Activated naive CD4-positive, alpha-beta T cell treated with anti-CD3 and anti-CD28 coated beads, Interleukin-2, amount 50 U/mL, for 72 hours (primary cell): ENCODE measurements around the gene SLC4A9. TPM values are rescaled to one million over a fixed set of nuclear protein-coding genes. Genes with fewer than 3 reads are reported as not detected.

ENCODE experiments used
- ATAC-seq, 2 donors: fragments of 150-1000 bp; cut with Tn5 transposase; 2 replicates each; pipeline ENCODE4 v1.10.0; 2021; ENCODE audit warnings: mild to moderate bottlenecking in 2 of 2, moderate library complexity in 2 of 2
- DNase-seq, 2 donors: peaks; one replicate each; pipeline ENCODE4 v3.0.0; 2021 to 2022; ENCODE audit warnings: low spot score in 2 of 2
- H3K27ac Mint-ChIP-seq, 2 donors: one replicate each; pipeline ENCODE4 v1.8.0; 2022; ENCODE audit warnings: mild to moderate bottlenecking in 2 of 2, mixed read lengths in 2 of 2
- H3K36me3 Mint-ChIP-seq, 2 donors: one replicate each; pipeline ENCODE4 v1.8.0; 2022; ENCODE audit warnings: mixed read lengths in 2 of 2
- H3K9me3 Mint-ChIP-seq, 2 donors: one replicate each; pipeline ENCODE4 v1.8.0; 2022; ENCODE audit warnings: mixed read lengths in 2 of 2
- total RNA-seq, 2 donors: library from RNA; stranded (reverse); gene quantifications; one replicate each; pipeline ENCODE4 v1.2.3, GENCODE V29; 2022

The SLC4A9 gene
- total RNA-seq, 2 donors from 2014 or later = 0.25 to 0.41 TPM

- Mint-ChIP-seq H3K9me3 (no peaks in the 10 kb centered on the region), H3K27ac (no peak overlapping the region), H3K36me3 (peaks cover 0 to 17% of the 10 kb centered on the region in 2 donors)
- DNase-seq (no peak), ATAC-seq (no peak)
These were observed 11.9 kb upstream of the SLC4A9 start for GRCh38 chr5:140348104-140348503.

- no peak overlapping the region for H3K27ac Mint-ChIP-seq
- H3K36me3 Mint-ChIP-seq = peaks cover 0 to 8% of the 10 kb centered on the region in 2 donors
- DNase-seq = no peak
- ATAC-seq = no peak
- no peaks in the 10 kb centered on the region for H3K9me3 Mint-ChIP-seq
These were observed 10.8 kb upstream of the SLC4A9 start for GRCh38 chr5:140349244-140349643.

GRCh38 chr5:140351609-140352334, 8.2 kb upstream of the SLC4A9 start:
- H3K27ac Mint-ChIP-seq = no peak overlapping the region
- H3K36me3 Mint-ChIP-seq = no peaks in the 10 kb centered on the region
- DNase-seq (peak in 1 of 2 donors; percentile 88), ATAC-seq (peak; percentile 85 to 89)
- H3K9me3 Mint-ChIP-seq = no peaks in the 10 kb centered on the region

- no peaks in the 10 kb centered on the region for H3K9me3 Mint-ChIP-seq
- ATAC-seq (no peak), DNase-seq (no peak)
These were observed 4.4 kb upstream of the SLC4A9 start for GRCh38 chr5:140355546-140355945.

GRCh38 chr5:140356853-140357725, 2.9 kb upstream of the SLC4A9 start:
- ATAC-seq (peak; percentile 28 to 59), DNase-seq (no peak)
- Mint-ChIP-seq H3K36me3 (no peaks in the 10 kb centered on the region), H3K9me3 (no peaks in the 10 kb centered on the region), H3K27ac (peak overlapping the region in 1 of 2 donors; percentile 58)

More at GRCh38 chr5:140355546-140355945, 4.4 kb upstream of the SLC4A9 start:
- H3K27ac Mint-ChIP-seq = no peak overlapping the region
- no peaks in the 10 kb centered on the region for H3K36me3 Mint-ChIP-seq

- ATAC-seq = peak; percentile 96 to 98
- H3K27ac Mint-ChIP-seq = peak overlapping the region in 1 of 2 donors; percentile 58
- H3K9me3 Mint-ChIP-seq = no peaks in the 10 kb centered on the region
- peak; percentile 76 to 82 for DNase-seq
- H3K36me3 Mint-ChIP-seq = no peaks in the 10 kb centered on the region
These were observed 2.3 kb upstream of the SLC4A9 start for GRCh38 chr5:140357726-140358093.

GRCh38 chr5:140358738-140359310, 1.2 kb upstream of the SLC4A9 start:
- H3K9me3 Mint-ChIP-seq = no peaks in the 10 kb centered on the region
- DNase-seq = no peak
- ATAC-seq = no peak
- H3K27ac Mint-ChIP-seq = no peak overlapping the region
- no peaks in the 10 kb centered on the region for H3K36me3 Mint-ChIP-seq

DNA sequence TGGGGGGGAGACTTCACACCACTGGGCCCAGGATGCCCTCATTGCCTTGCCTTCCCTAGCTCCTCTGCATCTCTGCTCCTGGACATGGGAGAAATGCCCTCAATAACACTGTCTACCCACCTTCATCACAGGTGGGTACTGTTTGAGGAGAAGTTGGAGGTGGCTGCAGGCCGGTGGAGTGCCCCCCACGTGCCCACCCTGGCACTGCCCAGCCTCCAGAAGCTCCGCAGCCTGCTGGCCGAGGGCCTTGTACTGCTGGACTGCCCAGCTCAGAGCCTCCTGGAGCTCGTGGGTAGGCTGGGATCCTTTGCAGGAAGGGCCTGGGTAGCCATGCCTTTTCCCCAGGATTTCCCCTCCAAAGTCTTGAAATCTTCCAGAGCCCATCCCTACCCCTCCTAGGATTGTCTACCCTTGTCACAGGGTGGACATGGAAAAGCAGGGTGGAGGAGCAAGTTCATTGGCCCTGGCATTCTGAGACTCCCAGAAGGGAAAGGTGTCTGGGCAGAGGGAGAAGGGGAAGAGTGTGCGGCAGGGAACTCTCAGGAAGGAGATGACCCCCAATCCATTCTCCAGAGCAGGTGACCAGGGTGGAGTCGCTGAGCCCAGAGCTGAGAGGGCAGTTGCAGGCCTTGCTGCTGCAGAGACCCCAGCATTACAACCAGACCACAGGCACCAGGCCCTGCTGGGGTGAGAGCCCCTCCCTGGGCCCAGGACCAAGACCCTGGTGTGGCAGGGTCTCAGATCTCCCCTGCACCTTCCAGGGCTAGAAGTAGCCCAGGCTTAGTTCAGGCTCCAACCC, 886 bp downstream of the SLC4A9 start:
- no peak for DNase-seq
- ATAC-seq = no peak
- H3K9me3 Mint-ChIP-seq = no peaks in the 10 kb centered on the region
- no peaks in the 10 kb centered on the region for H3K36me3 Mint-ChIP-seq
- H3K27ac Mint-ChIP-seq = no peak overlapping the region

- DNase-seq (no peak), ATAC-seq (no peak)
- no peaks in the 10 kb centered on the region for H3K9me3 Mint-ChIP-seq
- H3K36me3 Mint-ChIP-seq = no peaks in the 10 kb centered on the region
- H3K27ac Mint-ChIP-seq = no peak overlapping the region
These were observed 1.9 kb downstream of the SLC4A9 start for GRCh38 chr5:140361901-140362300.

GRCh38 chr5:140362311-140362710, 2.3 kb downstream of the SLC4A9 start:
- H3K27ac Mint-ChIP-seq = no peak overlapping the region
- no peaks in the 10 kb centered on the region for H3K36me3 Mint-ChIP-seq
- H3K9me3 Mint-ChIP-seq = no peaks in the 10 kb centered on the region
- DNase-seq (no peak), ATAC-seq (no peak)

DNA sequence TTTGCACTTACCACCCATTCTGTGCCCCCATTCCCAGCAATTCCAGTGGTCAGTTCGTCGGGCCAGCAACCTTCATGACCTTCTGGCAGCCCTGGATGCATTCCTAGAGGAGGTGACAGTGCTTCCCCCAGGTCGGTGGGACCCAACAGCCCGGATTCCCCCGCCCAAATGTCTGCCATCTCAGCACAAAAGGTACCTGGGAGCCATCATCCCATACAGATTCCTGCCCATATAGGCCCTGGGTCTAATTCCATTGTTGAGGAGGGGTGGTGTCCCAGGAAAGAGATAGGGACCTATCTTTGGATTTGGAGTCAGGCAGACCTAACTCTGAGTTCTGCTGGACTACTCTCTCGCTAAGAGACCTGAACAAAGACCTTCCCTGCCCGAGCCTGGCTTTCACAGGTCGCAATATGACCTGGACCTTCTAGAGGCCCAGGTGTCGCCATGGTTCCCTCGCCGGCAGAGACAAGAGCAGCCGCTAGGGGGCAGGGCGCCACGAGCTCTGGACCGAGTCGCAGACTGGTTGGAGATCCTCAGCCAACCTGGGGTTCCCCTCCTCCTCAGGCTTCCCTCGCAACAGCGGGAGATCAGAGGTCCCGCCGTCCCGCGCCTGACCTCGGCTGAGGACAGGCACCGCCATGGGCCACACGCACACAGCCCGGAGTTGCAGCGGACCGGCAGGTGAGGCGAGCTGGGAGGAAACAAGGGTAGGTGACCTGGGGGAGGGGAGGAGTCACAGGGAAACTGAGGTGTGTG, 3.1 kb downstream of the SLC4A9 start:
- Mint-ChIP-seq H3K27ac (peak overlapping the region in 1 of 2 donors; percentile 18), H3K36me3 (no peaks in the 10 kb centered on the region), H3K9me3 (no peaks in the 10 kb centered on the region)
- peak; percentile 93 to 95 for ATAC-seq
- peak; percentile 84 to 95 for DNase-seq

DNA sequence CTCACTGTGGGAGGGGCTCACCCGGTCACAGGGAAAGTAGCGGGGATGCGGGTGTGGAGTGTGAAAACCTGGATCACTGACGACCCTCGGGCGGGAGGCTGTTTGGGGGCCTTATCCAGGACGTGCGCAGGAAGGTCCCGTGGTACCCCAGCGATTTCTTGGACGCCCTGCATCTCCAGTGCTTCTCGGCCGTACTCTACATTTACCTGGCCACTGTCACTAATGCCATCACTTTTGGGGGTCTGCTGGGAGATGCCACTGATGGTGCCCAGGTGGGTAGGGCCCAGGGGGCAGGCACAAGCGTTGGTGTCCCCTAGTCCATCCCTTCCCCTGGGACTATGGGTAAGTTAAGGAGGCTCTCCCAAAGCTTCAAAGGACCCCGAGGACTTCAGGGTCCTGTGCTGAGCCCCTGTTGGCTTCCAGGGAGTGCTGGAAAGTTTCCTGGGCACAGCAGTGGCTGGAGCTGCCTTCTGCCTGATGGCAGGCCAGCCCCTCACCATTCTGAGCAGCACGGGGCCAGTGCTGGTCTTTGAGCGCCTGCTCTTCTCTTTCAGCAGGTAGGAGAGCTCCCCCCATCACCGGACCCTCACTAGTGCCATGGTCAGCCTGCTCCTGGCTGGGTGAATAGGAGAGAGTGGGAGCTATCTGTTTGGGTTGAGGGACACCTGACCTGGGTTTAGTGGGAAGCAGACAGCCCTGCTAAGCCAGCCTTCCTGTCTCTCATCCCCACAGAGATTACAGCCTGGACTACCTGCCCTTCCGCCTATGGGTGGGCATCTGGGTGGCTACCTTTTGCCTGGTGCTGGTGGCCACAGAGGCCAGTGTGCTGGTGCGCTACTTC, 3.9 kb downstream of the SLC4A9 start:
- Mint-ChIP-seq H3K9me3 (no peaks in the 10 kb centered on the region), H3K27ac (peak overlapping the region in 1 of 2 donors; percentile 18), H3K36me3 (no peaks in the 10 kb centered on the region)
- ATAC-seq (no peak), DNase-seq (no peak)

- Mint-ChIP-seq H3K9me3 (no peaks in the 10 kb centered on the region), H3K36me3 (no peaks in the 10 kb centered on the region), H3K27ac (no peak overlapping the region)
- ATAC-seq = no peak
- no peak for DNase-seq
These were observed 4.4 kb downstream of the SLC4A9 start for GRCh38 chr5:140364472-140364765.

- Mint-ChIP-seq H3K27ac (no peak overlapping the region), H3K36me3 (no peaks in the 10 kb centered on the region), H3K9me3 (no peaks in the 10 kb centered on the region)
- DNase-seq (no peak), ATAC-seq (no peak)
These were observed 5.3 kb downstream of the SLC4A9 start for GRCh38 chr5:140365282-140365681.

DNA sequence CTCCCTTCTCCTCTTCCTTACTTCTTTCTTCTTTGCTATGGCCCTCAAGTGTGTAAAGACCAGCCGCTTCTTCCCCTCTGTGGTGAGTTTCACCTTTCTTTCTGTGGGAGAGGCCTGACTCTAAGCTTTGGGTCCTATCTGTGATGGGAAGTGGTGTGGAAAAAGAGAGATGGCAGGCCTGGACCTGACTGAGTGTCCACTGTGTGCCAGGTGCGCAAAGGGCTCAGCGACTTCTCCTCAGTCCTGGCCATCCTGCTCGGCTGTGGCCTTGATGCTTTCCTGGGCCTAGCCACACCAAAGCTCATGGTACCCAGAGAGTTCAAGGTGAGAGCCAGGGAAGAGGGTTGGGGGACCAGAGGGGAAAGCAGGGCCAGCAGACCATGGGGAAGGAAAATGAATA, 5.9 kb downstream of the SLC4A9 start:
- no peaks in the 10 kb centered on the region for H3K36me3 Mint-ChIP-seq
- H3K27ac Mint-ChIP-seq = no peak overlapping the region
- ATAC-seq (no peak), DNase-seq (no peak)
- no peaks in the 10 kb centered on the region for H3K9me3 Mint-ChIP-seq
